ENCODE measurements around the gene SLC25A21. TPM values are rescaled to one million over a fixed set of nuclear protein-coding genes. Genes with fewer than 3 reads are reported as not detected.

Gene SLC25A21
- total and polyA plus RNA-seq, 2 experiments from 2014 or later: 10.6 to 12.1 TPM

DNA sequence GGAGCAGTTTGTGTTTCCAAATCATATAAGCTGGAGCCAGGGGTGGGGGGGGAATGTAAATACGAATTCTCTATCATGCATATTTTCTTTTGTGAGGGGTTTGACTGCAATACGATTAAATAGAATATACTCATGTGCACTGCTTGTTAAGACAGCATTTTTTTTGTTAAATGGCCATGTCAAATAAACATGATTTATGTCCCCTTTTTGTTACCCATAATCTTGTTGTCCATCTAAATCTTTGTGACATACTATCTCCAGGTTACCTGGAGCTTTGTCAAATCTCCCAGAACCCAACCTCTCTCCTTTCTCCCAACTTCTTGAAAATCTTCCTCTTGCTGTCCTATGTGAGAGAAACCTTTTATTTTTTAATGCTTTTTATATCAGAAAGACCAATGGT lies 233.1 kb downstream of the SLC25A21 start:
- H3K27me3 ChIP-seq (ENCODE audit: insufficient read depth): no peaks in the 10 kb centered on the region
- H3K36me3 ChIP-seq (ENCODE audit: insufficient read depth): no peaks in the 10 kb centered on the region
- H3F3A ChIP-seq (replicated peaks; ENCODE audit: low read depth): no peaks in the 10 kb centered on the region
- no peak overlapping the region for H3K4me3 Mint-ChIP-seq
- 0 out of 2 replicates have a peak, but pooled peaks cover 4% of the 10 kb centered on the region for H3K4me1 ChIP-seq (ENCODE audit: insufficient read depth)
- ATAC-seq: no peak
- H3K4me2 ChIP-seq: no peak overlapping the region
- H2AFZ ChIP-seq: no peak overlapping the region
- H3K36me3 Mint-ChIP-seq (ENCODE audit: low read depth): no peaks in the 10 kb centered on the region
- H3K27ac ChIP-seq (ENCODE audit: low read depth): no peak overlapping the region
- no peak overlapping the region for H3K27ac Mint-ChIP-seq
- no peak overlapping the region for H3K4me3 ChIP-seq
- no peaks in the 10 kb centered on the region for H3K27me3 Mint-ChIP-seq (ENCODE audit: insufficient read depth, low read depth, poor library complexity)
- TF ChIP-seq, protein P1, sequence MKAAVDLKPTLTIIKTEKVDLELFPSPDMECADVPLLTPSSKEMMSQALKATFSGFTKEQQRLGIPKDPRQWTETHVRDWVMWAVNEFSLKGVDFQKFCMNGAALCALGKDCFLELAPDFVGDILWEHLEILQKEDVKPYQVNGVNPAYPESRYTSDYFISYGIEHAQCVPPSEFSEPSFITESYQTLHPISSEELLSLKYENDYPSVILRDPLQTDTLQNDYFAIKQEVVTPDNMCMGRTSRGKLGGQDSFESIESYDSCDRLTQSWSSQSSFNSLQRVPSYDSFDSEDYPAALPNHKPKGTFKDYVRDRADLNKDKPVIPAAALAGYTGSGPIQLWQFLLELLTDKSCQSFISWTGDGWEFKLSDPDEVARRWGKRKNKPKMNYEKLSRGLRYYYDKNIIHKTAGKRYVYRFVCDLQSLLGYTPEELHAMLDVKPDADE (IDR thresholded peaks at IDR 0.05): no peak
- TF ChIP-seq, protein P2, sequence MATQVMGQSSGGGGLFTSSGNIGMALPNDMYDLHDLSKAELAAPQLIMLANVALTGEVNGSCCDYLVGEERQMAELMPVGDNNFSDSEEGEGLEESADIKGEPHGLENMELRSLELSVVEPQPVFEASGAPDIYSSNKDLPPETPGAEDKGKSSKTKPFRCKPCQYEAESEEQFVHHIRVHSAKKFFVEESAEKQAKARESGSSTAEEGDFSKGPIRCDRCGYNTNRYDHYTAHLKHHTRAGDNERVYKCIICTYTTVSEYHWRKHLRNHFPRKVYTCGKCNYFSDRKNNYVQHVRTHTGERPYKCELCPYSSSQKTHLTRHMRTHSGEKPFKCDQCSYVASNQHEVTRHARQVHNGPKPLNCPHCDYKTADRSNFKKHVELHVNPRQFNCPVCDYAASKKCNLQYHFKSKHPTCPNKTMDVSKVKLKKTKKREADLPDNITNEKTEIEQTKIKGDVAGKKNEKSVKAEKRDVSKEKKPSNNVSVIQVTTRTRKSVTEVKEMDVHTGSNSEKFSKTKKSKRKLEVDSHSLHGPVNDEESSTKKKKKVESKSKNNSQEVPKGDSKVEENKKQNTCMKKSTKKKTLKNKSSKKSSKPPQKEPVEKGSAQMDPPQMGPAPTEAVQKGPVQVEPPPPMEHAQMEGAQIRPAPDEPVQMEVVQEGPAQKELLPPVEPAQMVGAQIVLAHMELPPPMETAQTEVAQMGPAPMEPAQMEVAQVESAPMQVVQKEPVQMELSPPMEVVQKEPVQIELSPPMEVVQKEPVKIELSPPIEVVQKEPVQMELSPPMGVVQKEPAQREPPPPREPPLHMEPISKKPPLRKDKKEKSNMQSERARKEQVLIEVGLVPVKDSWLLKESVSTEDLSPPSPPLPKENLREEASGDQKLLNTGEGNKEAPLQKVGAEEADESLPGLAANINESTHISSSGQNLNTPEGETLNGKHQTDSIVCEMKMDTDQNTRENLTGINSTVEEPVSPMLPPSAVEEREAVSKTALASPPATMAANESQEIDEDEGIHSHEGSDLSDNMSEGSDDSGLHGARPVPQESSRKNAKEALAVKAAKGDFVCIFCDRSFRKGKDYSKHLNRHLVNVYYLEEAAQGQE (IDR thresholded peaks at IDR 0.05; ENCODE audit: unreplicated experiment): no peak
- no peak for TF ChIP-seq ZNF114 (CRISPR knock-in tag; IDR thresholded peaks at IDR 0.05)
- H3K9me2 ChIP-seq (ENCODE audit: insufficient read depth): no peaks in the 10 kb centered on the region
- no peaks in the 10 kb centered on the region; the same call in 2 of the 3 replicates for H3K4me1 Mint-ChIP-seq
- H3K79me2 ChIP-seq (replicated peaks; ENCODE audit: insufficient read depth): no peaks in the 10 kb centered on the region
- H3K9me3 Mint-ChIP-seq: no peaks in the 10 kb centered on the region
- no peaks in the 10 kb centered on the region for H4K20me1 ChIP-seq (replicated peaks; ENCODE audit: insufficient read depth)
- no peak for DNase-seq (ENCODE audit: low spot score)

DNA sequence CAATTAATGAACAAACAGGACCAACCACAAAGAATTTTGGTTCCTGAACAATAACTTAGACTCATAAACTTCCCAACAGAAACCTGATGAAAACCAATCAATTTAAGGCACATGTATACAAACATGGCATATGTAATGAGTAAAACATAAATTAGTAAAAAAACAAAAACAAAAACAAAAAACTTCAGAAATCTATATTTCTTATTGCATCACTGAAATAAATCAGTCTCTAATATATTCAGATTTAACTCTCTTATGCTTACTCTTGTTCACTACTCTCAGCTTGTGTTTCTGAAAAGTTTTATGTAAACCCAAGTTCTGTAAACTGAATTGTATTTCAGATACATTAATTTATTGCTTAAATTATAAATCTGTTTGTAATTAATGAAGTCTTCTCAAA lies 233.7 kb downstream of the SLC25A21 start:
- H3K36me3 ChIP-seq (ENCODE audit: insufficient read depth): no peaks in the 10 kb centered on the region
- H3K27ac ChIP-seq (ENCODE audit: low read depth): no peak overlapping the region
- H4K20me1 ChIP-seq (replicated peaks; ENCODE audit: insufficient read depth): no peaks in the 10 kb centered on the region
- no peak for TF ChIP-seq EZH2 (IDR thresholded peaks at IDR 0.05; ENCODE audit: low read depth, unreplicated experiment)
- H3K4me3 Mint-ChIP-seq: no peak overlapping the region
- H3K4me1 Mint-ChIP-seq: peaks cover 1% of the 10 kb centered on the region; the same call in 2 of the 3 replicates
- no peaks in the 10 kb centered on the region for H3K9me2 ChIP-seq (ENCODE audit: insufficient read depth)
- no peaks in the 10 kb centered on the region for H3F3A ChIP-seq (replicated peaks; ENCODE audit: low read depth)
- H3K27me3 ChIP-seq (ENCODE audit: insufficient read depth): no peaks in the 10 kb centered on the region
- peaks cover 7% of the 10 kb centered on the region; the same call in 1 of the 2 replicates for H3K4me1 ChIP-seq (ENCODE audit: insufficient read depth)
- H3K27me3 Mint-ChIP-seq (ENCODE audit: insufficient read depth, low read depth, poor library complexity): no peaks in the 10 kb centered on the region
- ATAC-seq: no peak
- no peak overlapping the region for H2AFZ ChIP-seq
- DNase-seq (ENCODE audit: low spot score): no peak
- no peaks in the 10 kb centered on the region for H3K36me3 Mint-ChIP-seq (ENCODE audit: low read depth)
- H3K79me2 ChIP-seq (replicated peaks; ENCODE audit: insufficient read depth): no peaks in the 10 kb centered on the region
- H3K4me2 ChIP-seq: no peak overlapping the region
- no peaks in the 10 kb centered on the region for H3K9me3 Mint-ChIP-seq
- H3K27ac Mint-ChIP-seq: no peak overlapping the region
- H3K4me3 ChIP-seq: no peak overlapping the region

Data from GM23338 (cell line).